Fibroblast of pulmonary artery (primary cell): ENCODE results near the gene TWSG1.
A peak's percentile ranks its signal among the peaks of the same experiment; 100 is the strongest.
"Not testable (repeated sequence)": the region's sequence is repeated elsewhere in the genome, so short reads cannot be mapped to it uniquely, and the experiment has no call there.

Source experiments
- DNase-seq: peaks from one replicate; pipeline ENCODE4 v3.0.0-alpha.2; 2010; ENCODE audit warnings: low read depth
- H3K4me3 ChIP-seq: replicated peaks from 2 replicates; pipeline ENCODE4 v1.5.1; 2011; ENCODE audit warnings: low read depth, mild to moderate bottlenecking, control low read depth, low read length, moderate library complexity
- CTCF ChIP-seq: IDR thresholded peaks from 2 replicates; pipeline ENCODE4 v1.5.1; 2011; ENCODE audit warnings: mild to moderate bottlenecking, control low read depth, low read length, inconsistent platforms; ENCODE audit errors: missing control alignments

TWSG1 gene

GRCh38 chr18:9428862-9429661, 94.5 kb downstream of the TWSG1 start:
- H3K4me3 ChIP-seq = no peak overlapping the region
- no peak for TF ChIP-seq CTCF
- no peak for DNase-seq

DNA sequence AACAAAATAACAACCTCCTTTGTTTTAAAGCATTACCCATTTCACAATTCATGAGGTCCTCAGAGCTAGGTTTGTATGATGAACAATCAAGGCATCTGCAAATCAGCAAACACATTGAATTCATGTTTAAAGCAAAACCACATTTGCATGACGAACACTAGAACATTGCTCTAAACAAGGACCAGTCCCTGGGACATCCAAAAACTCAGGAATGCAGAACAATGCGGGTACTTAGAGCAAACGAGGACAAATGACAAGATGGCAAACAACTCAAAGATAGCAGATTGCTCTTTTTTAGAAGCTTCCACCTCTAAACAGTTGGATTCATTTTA, 95.1 kb downstream of the TWSG1 start:
- peak; percentile 49 for DNase-seq
- no peak for TF ChIP-seq CTCF
- H3K4me3 ChIP-seq = no peak overlapping the region

GRCh38 chr18:9430315-9430714, 95.7 kb downstream of the TWSG1 start:
- not testable (repeated sequence) for DNase-seq, H3K4me3 ChIP-seq

DNA sequence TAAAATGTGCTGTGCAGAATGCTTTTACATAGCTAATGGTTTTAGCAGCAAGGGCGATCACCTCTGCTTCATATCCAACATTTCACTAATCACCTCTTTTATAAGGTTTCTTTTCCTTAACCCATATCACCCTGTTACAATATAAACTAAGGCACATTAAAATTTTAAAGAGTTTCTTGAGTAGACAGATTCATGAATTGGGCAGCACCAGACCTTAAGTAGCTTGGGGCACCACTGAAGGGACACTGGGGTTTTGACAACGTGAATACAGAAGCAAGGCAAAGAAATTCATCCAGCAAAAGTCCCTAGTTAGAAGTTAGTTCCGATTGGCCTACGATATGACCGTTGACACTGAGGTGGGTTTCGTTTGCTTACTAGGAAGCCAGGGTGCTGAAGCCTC, 96.7 kb downstream of the TWSG1 start:
- DNase-seq = no peak
- H3K4me3 ChIP-seq = no peak overlapping the region
- no peak for TF ChIP-seq CTCF

DNA sequence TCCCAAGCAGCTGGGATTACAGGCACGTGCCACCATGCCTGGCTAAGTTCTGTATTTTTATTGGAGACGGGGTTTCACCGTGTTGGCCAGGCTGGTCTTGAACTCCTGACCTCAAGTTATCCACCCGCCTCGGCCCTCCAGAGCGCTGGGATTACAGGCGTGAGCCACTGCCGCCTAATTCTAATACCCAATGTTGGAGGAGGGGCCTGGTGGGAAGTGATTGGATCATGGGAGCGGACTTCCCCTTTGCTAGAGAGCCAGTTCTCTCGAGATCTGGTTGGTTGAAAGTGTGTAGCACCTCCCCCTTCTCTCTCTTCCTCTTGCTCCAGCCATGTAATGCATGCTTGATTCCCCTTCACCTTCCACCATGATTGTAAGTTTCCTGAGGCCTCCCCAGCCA, 98.5 kb downstream of the TWSG1 start:
- DNase-seq, H3K4me3 ChIP-seq: not testable (repeated sequence)

DNA sequence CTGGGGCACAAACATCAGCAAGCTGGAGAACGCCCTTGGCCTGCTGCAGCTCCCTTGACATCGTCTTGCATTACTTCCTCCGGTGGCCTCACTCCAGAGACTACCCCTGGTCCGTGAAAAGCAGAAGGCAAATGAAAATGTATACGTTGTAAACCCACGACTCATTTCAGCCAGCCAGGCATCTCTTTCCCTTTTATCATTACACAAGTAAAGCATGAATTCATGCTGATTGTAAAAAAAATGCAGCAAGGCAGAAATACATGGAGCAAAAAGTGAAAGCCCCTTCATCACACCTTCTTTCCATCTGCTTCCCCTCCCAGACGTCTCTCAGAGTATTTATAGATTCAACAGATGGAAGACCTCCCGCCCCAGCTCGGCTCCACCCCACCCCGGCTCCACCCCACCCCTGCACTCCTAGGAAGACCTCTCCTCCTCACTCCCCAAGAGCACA, 99.1 kb downstream of the TWSG1 start:
- DNase-seq = no peak
- TF ChIP-seq CTCF = no peak
- H3K4me3 ChIP-seq = no peak overlapping the region

DNA sequence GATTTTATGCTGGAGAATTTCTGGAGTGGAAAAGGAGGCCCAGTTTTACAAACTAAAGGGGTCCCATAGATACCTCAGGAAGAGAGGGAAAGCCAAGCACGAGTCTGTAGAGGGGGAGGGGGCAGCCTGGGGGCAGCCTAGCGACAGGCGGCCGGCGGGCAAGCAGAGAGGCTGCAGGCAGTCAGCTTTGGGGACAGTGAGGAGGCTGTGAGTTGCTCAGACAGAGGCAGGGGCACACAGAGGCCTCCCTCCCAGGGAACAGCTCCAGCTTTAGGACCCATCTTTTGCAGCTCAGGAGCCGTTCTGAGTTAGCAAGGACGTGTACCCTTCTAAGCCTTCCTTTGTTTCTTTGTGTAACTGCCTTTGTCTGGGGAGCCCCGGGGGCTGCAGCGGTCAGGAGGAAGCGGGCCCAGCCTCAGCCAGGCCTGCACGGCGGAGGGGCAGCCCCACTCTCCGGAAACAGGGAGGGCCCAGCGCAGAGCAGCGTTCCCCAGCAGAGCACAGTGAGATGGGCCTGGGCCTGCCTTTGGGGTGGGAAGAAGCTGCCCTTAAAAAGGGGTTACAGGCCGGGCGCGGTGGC, 99.6 kb downstream of the TWSG1 start:
- TF ChIP-seq CTCF = no peak
- no peak for DNase-seq
- no peak overlapping the region for H3K4me3 ChIP-seq

DNA sequence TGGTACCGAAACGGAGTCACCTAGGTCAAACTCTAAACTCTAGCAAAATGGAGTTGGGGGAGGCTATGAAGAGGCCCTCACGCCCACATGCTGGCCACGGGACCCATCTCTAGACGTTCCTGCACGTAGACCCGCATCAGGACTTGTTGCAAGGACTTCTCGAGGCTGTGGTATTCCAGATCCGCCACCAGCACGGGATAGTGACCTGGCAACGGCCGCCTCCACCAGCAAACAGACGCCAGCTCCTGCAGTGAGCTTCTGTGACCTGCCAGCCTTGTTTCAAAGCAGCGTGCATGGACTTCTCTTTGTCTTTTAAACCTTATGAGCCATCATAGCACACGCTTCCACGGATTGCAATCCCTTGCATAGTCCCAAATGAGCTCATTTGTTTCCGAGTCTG, 100.5 kb downstream of the TWSG1 start:
- TF ChIP-seq CTCF = no peak
- H3K4me3 ChIP-seq = no peak overlapping the region
- DNase-seq = no peak
